H1 (cell line): Measurements from ENCODE around the gene MBIP. TPM values are rescaled to one million over a fixed set of nuclear protein-coding genes. Genes with fewer than 3 reads are reported as not detected.

Experiments
- BCL11A ChIP-seq, 2 experiments: IDR thresholded peaks; one replicate each; pipeline ENCODE4 v1.6.1; 2011; ENCODE audit warnings: low read depth in 2 of 2, low read length in 2 of 2, mild to moderate bottlenecking in 2 of 2
- CHD7 ChIP-seq: fragments of 300-600 bp; sonication (generic); IDR thresholded peaks from 2 replicates; pipeline ENCODE4 v1.7.1; 2012; ENCODE audit warnings: low read length, moderate library complexity, mild to moderate bottlenecking, inconsistent platforms; ENCODE audit not compliant: insufficient replicate concordance
- EP300 ChIP-seq, 2 experiments: IDR thresholded peaks; 1 replicate in 1 of 2; 2 replicates in 1 of 2; pipeline ENCODE4 v1.6.1; 2011 to 2012; ENCODE audit warnings: low read depth in 2 of 2, low read length in 2 of 2, mild to moderate bottlenecking in 2 of 2, borderline replicate concordance in 1 of 2, inconsistent platforms in 1 of 2, moderate library complexity in 1 of 2
- SIX5 ChIP-seq: IDR thresholded peaks from 2 replicates; pipeline ENCODE4 v1.6.1; 2011; ENCODE audit warnings: mild to moderate bottlenecking, low read depth, low read length
- TAF1 ChIP-seq: IDR thresholded peaks from 2 replicates; pipeline ENCODE4 v1.6.1; 2011; ENCODE audit warnings: mild to moderate bottlenecking, low read depth, low read length
- polyA plus RNA-seq, 7 experiments: library from polyadenylated mRNA; depleted of rRNA in 3 of 7; stranded (reverse) in 5 of 7; unstranded in 2 of 7; fragments of >200 nt in 5 of 7; fragments of 200-250 nt in 2 of 7; gene quantifications; 1 replicate in 5 of 7; 2 replicates in 1 of 7; 4 replicates in 1 of 7; pipeline versions ENCODE4 v1.2.1 to v1.2.3, GENCODE V29; 2011 to 2013; ENCODE audit warnings: missing spikeins in 2 of 7, mixed read lengths in 2 of 7
- total RNA-seq: library from RNA; stranded (reverse); fragmentation: NEBNext Ultra II Directional; extraction: Animal tissue kit (Norgen Biotek cat#: 25700); gene quantifications from 2 replicates; pipeline ENCODE4 v1.2.1, GENCODE V29; 2021

MBIP gene
- total and polyA plus RNA-seq, 2 of the 8 experiments (the other 6 are each of a cell fraction or from before 2014, with no cell fraction given), result 15.0 to 27.4 TPM

GRCh38 chr14:36306836-36307235 lies 13.6 kb downstream of the MBIP start (continued):
- no peak for TF ChIP-seq BCL11A (IDR thresholded peaks at IDR 0.05; ENCODE audit: low read depth in 2 of 2, low read length in 2 of 2)
- TF ChIP-seq SIX5, result no peak
- TF ChIP-seq EP300 (IDR thresholded peaks at IDR 0.05; ENCODE audit: borderline replicate concordance in 1 of 2, low read depth in 2 of 2, low read length in 2 of 2), result no peak
- no peak for TF ChIP-seq TAF1
- no peak for TF ChIP-seq CHD7
